K562 (cell line): ENCODE results near the gene OCA2. TPM values are rescaled to one million over a fixed set of nuclear protein-coding genes. Genes with fewer than 3 reads are reported as not detected.

ENCODE experiments used
- L3MBTL2 ChIP-seq: fragments of 450-650 bp; IDR thresholded peaks from 2 replicates; pipeline ENCODE4 v1.6.1; 2016; ENCODE audit warnings: mild to moderate bottlenecking, moderate library complexity
- ZNF407 ChIP-seq: fragments of 450-650 bp; IDR thresholded peaks from 2 replicates; pipeline ENCODE4 v1.6.1; 2016; ENCODE audit warnings: low read depth
- ZNF436 ChIP-seq: fragments of 250-450, 450-650 bp; sonication (Bioruptor Pico); formaldehyde crosslinking; IDR thresholded peaks from 2 replicates; pipeline ENCODE4 v1.7.0; 2020; ENCODE audit warnings: mild to moderate bottlenecking
- polyA plus RNA-seq, 8 experiments: library from polyadenylated mRNA; depleted of rRNA in 4 of 8; stranded (reverse) in 5 of 8; unstranded in 3 of 8; fragments of >200 nt; fragmentation: Nextera tagmentation in 2 of 8; fragmentation: Illumina TruSeq in 1 of 8; extraction: Ambion mirVana in 2 of 8; extraction: Trizol in 1 of 8; gene quantifications; 2 replicates each; pipeline versions ENCODE4 v1.2.1 to v1.2.3, GENCODE V29; 2011 to 2014; ENCODE audit warnings: inconsistent platforms in 1 of 8, missing spikeins in 1 of 8
- total RNA-seq, 7 experiments: library from RNA; depleted of rRNA in 6 of 7; stranded (reverse); fragments of >200 nt in 6 of 7; fragmentation: Illumina TruSeq in 2 of 7; extraction: Trizol in 2 of 7; gene quantifications; 2 replicates each; pipeline versions ENCODE4 v1.2.1 to v1.2.3, GENCODE V29; 2011 to 2021; ENCODE audit warnings: low replicate concordance in 1 of 7

OCA2 gene
- total and polyA plus RNA-seq, 9 of the 15 experiments (the other 6 are each of a cell fraction or from before 2014, with no cell fraction given), result 0.07 to 0.59 (median 0.17) TPM; not detected in 1

- TF ChIP-seq ZNF407 (no peak), L3MBTL2 (no peak), ZNF436 (CRISPR knock-in tag) (no peak)
- TF ChIP-seq, all 486 proteins: peak for 0
Observed at GRCh38 chr15:28075573-28075972, 23.5 kb downstream of the OCA2 start (continued).
